ENCODE measurements around the gene RASGRP4.
A peak's percentile ranks its signal among the peaks of the same experiment; 100 is the strongest.

Gene RASGRP4

DNA sequence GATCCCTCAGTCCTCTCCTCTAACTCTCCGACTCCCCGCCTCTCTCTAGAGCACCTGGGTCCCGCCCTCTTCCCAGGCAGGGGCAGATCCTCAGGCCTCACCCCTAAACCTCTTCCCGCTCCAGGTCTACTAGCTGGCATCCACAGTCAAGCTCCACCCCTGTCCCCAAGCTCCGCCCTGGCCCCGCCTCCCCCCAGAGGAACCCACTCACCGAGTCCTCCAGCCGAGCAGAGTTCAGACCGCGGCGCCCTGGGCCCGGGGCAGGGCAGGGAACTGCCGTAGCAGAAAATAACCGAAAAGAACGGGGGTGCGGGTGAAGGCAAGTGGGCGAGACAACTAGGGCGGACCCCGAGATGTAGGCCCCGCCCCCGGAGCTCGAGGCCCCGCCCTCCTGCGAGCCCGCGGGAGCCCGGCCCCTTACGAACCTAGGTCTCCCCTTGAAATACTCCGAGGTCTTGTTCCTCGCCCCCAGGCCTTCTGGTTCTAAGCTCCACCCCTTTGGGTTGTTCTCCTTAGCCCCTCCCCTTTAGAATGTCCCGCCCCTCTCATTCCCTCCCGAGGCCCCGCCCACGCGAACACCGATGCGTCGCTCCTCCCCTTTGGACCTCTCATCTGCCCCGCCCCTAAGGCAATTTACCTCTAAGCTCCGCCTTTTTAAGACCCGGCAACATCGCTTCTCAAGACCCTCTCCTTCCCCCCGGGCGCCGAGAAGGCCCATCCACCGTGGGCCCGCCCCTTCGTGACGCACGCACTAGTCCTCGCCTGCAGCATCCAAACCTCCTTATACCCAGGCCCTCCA, 38.3 kb downstream of the RASGRP4 start, which contains the start of gene GGN:
TSS of gene GGN (minus strand) at position 485 of the 799 bp plus-strand sequence. CDS start 773 bp downstream, outside the sequence.
- peak; percentile 85 for DNase-seq

DNA sequence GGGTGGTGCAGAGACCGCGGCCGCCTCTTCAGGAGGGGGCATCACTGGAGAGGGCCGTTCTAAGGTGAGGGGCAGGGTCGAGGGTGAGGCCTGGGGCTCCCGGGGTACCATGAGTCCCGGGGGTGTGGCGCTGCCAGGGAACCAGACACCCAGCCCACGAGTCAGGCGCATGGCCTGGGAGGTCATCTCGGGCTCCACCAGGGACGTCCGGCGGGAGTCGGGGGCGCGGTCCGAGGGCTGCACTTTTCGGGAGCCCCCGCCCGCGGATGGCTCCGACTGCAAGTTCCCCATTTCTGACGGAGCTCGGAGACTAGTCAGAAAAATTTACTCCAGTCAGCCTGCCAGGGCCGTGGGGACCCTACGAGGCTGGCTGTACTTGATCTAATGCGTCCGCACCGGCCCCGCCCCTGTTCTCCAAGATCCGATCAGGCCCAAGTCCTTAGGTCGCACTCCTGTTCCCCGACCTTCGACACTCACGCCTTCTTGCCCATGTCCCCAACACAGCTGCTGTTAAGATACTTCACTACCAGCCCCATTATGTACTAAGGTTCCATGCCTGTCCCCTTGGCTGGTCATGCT, 39.0 kb downstream of the RASGRP4 start:
- no peak for DNase-seq

GRCh38 chr19:38386300-38386970, 39.6 kb downstream of the RASGRP4 start:
- no peak for DNase-seq

GRCh38 chr19:38385804-38386257, 40.2 kb downstream of the RASGRP4 start:
- peak; percentile 75 for DNase-seq

DNA sequence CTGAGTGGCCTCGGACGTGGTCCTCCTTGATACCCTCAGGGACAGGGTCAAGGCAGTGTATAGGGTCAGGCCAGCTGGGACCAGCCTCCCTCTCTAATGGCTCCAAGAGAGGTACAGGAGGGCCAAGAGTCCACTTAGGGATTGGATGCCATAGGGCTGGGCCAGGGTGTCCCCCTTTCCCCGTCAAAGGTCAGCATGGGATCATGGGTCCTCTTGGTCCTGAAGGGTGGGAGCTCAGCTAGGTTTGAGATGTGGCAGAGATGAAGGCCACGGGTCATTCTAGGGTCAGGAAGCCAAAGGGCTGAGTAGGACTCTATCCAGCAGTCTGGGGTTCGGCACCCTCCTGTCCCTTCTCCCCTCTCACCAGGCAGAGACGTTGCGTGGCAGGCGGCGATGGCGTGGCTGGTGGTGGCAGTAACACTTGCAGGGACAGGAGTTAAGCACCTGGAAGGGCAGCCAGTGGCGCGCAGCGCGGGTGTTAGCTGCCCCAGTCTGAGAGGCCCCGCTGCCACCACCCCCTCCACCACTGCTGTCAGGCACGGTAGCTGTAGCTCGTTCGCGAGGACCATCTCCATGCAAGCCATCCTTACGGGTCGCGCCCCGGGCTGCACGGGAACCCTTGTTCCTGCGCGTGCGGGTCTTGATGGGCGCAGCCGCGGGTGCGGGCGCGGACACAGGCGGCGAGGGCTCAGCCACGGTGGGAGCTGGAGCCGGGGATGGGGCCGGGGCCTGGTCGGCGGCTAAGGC, 40.8 kb downstream of the RASGRP4 start:
- DNase-seq, result no peak

- no peak for DNase-seq
These were observed 41.6 kb downstream of the RASGRP4 start for GRCh38 chr19:38384209-38385027.

DNA sequence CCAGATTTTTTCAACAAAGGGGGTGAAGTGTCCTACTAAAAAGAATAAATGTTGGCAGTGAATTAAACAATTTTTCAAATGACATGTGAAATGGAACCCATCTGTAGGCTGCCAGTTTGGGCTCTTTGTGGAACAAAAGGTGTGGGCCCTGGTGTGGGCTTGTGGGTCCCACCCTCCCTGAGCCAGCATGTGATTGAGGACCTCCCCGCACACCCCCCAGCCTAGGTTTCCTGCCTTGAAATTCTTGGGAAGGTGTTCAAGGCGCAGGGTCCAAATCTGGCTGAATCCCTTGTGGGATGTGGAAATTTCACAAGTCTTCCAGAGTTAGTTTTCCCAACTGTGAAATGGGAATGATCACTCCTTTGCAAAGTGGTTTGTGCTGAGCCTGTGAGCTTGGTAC, 42.3 kb downstream of the RASGRP4 start:
- no peak for DNase-seq

DNA sequence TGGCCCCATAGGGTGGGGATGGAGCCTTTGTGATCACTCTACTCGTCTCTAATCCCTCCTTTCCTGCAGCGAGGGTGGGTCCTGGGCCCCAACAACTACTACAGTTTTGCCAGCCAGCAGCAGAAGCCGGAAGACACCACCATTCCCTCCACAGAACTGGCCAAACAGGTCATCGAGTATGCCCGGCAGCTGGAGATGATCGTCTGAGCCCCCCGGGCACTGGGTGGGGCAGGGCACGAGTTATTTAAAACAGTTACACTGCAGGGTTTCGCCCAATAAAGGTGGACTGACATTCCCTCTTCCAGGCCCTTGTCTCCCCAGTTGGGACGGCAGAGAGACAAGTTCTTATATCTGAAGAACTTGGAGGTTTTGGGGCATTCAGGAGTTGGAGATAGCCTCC, 42.8 kb downstream of the RASGRP4 start:
- DNase-seq, result no peak

GRCh38 chr19:38381138-38381537, 44.9 kb downstream of the RASGRP4 start:
- no peak for DNase-seq

DNA sequence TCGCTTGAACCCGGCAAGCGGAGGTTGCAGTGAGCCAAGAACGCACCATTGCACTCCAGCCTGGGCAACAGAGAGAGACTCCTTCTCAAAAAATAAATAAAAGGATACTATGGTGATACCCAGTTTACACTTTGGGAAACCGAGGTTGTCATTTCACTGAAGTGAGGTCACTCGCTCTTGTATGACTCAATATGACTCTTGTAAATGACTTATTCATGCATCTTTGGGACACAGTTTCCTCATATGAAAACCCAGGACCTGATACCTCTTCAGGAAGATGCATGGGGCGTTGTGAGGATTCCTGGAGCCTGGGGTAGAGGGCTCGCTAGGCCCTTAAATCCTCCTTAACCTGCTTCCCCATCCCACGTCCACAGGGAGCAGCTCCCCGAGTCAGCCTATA, 47.2 kb downstream of the RASGRP4 start:
- no peak for DNase-seq

DNA sequence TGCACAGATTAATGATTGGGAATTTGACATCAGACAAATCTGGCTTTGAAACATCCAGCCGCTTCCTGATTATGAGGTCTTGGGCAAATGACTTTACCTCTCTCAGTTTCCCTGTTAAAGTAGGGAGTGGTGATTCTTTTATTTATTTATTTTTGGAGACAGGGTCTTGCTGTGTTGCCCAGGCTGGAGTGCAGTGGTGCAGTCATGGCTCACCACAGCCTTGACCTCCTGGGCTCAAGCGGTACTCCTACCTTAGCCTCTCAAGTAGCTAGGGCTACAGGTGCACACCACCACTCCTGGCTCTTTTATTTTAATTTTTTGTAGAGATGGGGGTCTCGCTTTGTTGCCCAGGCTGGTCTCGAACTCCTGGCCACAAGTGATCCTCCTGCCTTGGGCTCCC, 49.0 kb downstream of the RASGRP4 start:
- DNase-seq, result no peak

GRCh38 chr19:38376576-38376975, 49.4 kb downstream of the RASGRP4 start:
- DNase-seq, result no peak

- DNase-seq, result no peak
These were observed 50.3 kb downstream of the RASGRP4 start for GRCh38 chr19:38375748-38376147.

- no peak for DNase-seq
These were observed 50.9 kb downstream of the RASGRP4 start for GRCh38 chr19:38375098-38375493.

DNA sequence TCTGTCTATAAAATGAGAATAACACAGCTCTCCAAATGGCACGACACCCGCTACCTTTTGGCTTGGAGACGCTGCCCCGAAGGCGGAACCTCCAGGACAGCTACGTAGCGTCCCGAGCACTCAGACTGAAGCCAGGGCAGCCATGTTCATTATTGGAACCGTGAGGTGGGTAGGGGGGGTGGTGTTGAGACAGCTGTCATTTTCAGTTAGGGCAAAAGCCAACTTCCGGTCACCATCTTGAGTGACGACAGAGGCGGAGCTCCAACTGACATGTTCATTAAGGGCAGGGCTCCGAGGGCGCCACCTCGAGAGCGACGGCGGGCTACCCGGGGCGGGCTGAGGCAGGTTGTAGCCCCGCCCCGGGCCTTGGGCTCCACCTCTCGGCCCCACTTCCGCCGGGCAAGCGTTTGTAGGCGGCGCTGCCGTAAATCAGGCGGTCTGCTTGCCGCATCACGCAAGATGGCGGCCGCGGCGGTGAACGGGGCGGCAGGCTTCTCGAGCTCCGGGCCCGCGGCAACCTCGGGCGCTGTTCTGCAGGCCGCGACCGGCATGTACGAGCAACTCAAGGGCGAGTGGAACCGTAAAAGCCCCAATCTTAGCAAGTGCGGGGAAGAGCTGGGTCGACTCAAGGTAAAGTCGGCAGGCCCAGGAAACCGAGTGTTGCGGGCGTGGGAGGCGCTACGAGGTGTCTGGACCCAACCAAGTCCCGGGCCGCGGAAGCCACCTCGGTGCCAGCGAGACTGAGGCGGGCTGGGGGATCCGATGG, 51.5 kb downstream of the RASGRP4 start, which contains the start of gene PSMD8:
TSS of gene PSMD8 (plus strand) at position 240 of the 766 bp plus-strand sequence. CDS start at position 271, 31 bp downstream.
- DNase-seq, result peak; percentile 98

DNA sequence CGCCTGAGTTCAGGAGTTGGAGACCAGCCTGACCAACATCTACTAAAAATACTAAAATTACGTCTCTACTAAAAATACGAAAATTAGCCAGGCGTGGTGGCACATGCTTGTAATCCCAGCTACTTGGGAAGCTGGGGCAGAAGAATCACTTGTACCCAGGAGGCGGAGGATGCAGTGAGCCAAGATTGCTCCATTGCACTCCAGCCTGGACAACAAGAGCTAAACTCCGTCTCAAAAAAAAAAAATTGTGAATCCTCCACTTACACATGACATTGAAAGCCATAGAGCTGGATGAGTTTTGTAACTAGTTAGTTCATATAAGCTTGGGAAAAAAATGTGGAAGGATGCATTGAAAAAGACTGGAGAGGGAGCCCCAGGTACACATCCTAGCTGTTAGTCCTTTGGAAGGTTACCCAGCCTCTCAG, 52.1 kb downstream of the RASGRP4 start:
- DNase-seq, result no peak

- DNase-seq, result no peak
These were observed 54.9 kb downstream of the RASGRP4 start for GRCh38 chr19:38371081-38371480.

GRCh38 chr19:38370299-38370698, 55.7 kb downstream of the RASGRP4 start:
- DNase-seq, result no peak

- DNase-seq, result no peak
These were observed 56.4 kb downstream of the RASGRP4 start for GRCh38 chr19:38369584-38369983.

- no peak for DNase-seq
These were observed 59.0 kb downstream of the RASGRP4 start for GRCh38 chr19:38367041-38367440.

All from NCI-H1105 (cell line).